ENCODE measurements around the gene FADS6.
"Not testable (repeated sequence)": the region's sequence is repeated elsewhere in the genome, so short reads cannot be mapped to it uniquely, and the experiment has no call there.

Gene FADS6

GRCh38 chr17:74907012-74907411, 13.6 kb upstream of the FADS6 start:
- no peak overlapping the region for H3K4me3 Mint-ChIP-seq
- H3K4me1 Mint-ChIP-seq (ENCODE audit: low read depth) = no peaks in the 10 kb centered on the region
- H3K27ac Mint-ChIP-seq = no peak overlapping the region

DNA sequence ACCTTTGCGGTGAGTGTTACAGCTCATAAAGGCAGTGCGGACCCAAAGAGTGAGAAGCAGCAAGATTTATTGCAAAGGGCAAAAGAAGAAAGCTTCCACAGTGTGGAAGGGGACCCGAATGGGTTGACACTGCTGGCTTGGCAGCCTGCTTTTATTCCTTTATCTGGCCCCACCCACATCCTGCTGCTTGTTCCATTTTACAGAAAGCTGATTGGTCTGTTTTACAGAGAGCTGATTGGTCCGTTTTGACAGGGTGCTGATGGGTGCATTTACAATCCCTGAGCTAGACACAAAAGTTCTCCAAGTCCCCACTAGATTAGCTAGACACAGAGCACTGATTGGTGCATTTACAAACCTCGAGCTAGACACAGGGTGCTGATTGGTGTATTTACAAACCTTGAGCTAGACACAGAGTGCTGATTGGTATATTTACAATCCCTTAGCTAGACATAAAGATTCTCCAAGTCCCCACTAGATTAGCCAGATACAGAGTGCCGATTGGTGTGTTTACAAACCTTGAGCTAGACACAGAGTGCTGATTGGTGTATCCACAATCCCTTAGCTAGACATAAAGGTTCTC, 12.9 kb upstream of the FADS6 start:
- H3K4me1 Mint-ChIP-seq (ENCODE audit: low read depth); H3K36me3 Mint-ChIP-seq (ENCODE audit: low read depth); H3K27ac Mint-ChIP-seq; H3K9me3 Mint-ChIP-seq; H3K4me3 Mint-ChIP-seq: not testable (repeated sequence)
- peaks cover 11% of the 10 kb centered on the region for H3K27me3 Mint-ChIP-seq

More at GRCh38 chr17:74907012-74907411, 13.6 kb upstream of the FADS6 start:
- Mint-ChIP-seq H3K9me3 (no peaks in the 10 kb centered on the region), H3K27me3 (peaks cover 6% of the 10 kb centered on the region), H3K36me3 (ENCODE audit: low read depth) (no peaks in the 10 kb centered on the region)

DNA sequence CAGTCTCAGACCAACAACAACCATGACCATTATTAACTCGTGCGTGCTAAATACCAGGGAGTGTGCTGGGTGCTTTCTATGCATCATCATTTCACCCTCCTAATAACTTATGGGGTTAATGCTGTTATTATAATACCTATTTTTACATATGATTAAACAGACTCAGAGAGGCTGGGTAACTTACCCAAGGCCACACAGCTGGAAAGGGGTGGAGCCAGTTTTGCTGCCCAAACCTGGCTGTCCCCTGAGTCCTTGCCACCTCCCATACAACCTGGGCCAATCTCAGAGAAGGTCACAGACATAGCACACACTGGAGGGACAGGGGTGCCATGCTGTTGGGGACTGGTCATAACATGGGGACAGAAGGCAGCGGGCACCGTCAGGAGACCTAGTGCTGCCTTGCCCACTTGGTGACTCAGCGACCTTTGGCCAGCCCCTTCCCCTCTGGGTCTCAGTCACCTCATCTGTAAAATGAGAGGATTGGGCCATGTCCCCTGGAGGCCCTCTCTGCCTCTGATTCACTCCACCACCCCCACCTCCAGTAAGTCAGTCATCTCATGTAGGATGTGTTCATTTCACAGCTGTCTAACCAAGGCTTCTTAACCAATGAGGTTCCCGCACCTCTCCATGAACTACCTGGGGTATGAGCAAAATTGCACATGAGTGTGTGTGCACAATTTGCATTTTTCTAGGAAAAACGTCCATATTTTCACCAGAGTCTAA, 11.4 kb upstream of the FADS6 start:
- no peaks in the 10 kb centered on the region for H3K9me3 Mint-ChIP-seq
- no peak overlapping the region for H3K4me3 Mint-ChIP-seq
- peaks cover 14% of the 10 kb centered on the region for H3K27me3 Mint-ChIP-seq
- H3K36me3 Mint-ChIP-seq (ENCODE audit: low read depth) = no peaks in the 10 kb centered on the region
- no peaks in the 10 kb centered on the region for H3K4me1 Mint-ChIP-seq (ENCODE audit: low read depth)
- no peak overlapping the region for H3K27ac Mint-ChIP-seq

- Mint-ChIP-seq H3K27me3 (peaks cover 14% of the 10 kb centered on the region), H3K4me3 (no peak overlapping the region), H3K4me1 (ENCODE audit: low read depth) (no peaks in the 10 kb centered on the region), H3K36me3 (ENCODE audit: low read depth) (no peaks in the 10 kb centered on the region), H3K9me3 (no peaks in the 10 kb centered on the region), H3K27ac (no peak overlapping the region)
Observed at GRCh38 chr17:74903671-74904070, 10.2 kb upstream of the FADS6 start.

- no peaks in the 10 kb centered on the region for H3K36me3 Mint-ChIP-seq (ENCODE audit: low read depth)
- H3K27me3 Mint-ChIP-seq = peaks cover 14% of the 10 kb centered on the region
- no peaks in the 10 kb centered on the region for H3K4me1 Mint-ChIP-seq (ENCODE audit: low read depth)
- H3K27ac Mint-ChIP-seq = no peak overlapping the region
- H3K9me3 Mint-ChIP-seq = no peaks in the 10 kb centered on the region
- H3K4me3 Mint-ChIP-seq = no peak overlapping the region
Observed at GRCh38 chr17:74903034-74903433, 9.6 kb upstream of the FADS6 start.

DNA sequence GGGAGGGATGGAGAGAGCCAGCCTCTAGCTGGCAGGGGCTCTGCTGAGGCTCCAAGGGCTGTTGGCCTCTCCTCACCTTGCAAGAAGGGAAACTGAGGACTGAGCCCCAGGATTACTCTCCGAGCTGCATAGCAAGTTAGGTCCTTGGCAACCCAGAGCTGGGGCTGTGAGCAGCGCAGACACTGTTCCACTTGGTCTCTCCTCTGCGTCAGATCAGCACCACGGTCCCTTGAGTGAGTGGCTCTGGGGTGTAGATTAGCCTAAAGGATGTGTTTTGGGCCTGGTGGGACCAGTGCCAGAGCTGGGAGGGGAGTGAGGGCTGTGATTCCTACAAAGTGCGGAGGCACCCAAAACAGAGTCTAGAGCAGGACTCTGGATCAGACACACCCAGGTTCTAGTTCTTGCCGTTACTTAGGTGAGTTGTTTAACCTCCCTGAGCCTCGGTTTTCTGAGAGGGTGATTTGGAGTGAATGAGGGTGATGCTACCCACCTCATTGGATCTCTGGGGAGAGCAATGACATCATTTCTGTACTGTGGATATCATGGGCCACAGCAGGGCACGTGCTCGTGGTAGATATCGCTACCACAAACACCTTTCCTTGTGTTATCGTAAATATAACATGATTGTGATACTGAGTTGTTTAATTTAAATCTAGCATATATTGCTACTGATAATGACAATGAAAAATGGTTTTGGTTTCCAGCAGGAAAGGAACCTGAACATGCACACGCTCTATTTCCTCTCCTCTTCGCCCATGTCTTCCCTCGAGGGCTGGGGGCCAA, 8.1 kb upstream of the FADS6 start:
- Mint-ChIP-seq H3K27me3 (peaks cover 17% of the 10 kb centered on the region), H3K4me3 (no peak overlapping the region), H3K27ac (no peak overlapping the region), H3K9me3 (no peaks in the 10 kb centered on the region), H3K4me1 (ENCODE audit: low read depth) (no peaks in the 10 kb centered on the region), H3K36me3 (ENCODE audit: low read depth) (no peaks in the 10 kb centered on the region)

- Mint-ChIP-seq H3K27me3 (peaks cover 26% of the 10 kb centered on the region), H3K9me3 (no peaks in the 10 kb centered on the region), H3K27ac (no peak overlapping the region), H3K4me3 (no peak overlapping the region), H3K4me1 (ENCODE audit: low read depth) (no peaks in the 10 kb centered on the region), H3K36me3 (ENCODE audit: low read depth) (no peaks in the 10 kb centered on the region)
Observed at GRCh38 chr17:74900208-74900607, 6.8 kb upstream of the FADS6 start.

DNA sequence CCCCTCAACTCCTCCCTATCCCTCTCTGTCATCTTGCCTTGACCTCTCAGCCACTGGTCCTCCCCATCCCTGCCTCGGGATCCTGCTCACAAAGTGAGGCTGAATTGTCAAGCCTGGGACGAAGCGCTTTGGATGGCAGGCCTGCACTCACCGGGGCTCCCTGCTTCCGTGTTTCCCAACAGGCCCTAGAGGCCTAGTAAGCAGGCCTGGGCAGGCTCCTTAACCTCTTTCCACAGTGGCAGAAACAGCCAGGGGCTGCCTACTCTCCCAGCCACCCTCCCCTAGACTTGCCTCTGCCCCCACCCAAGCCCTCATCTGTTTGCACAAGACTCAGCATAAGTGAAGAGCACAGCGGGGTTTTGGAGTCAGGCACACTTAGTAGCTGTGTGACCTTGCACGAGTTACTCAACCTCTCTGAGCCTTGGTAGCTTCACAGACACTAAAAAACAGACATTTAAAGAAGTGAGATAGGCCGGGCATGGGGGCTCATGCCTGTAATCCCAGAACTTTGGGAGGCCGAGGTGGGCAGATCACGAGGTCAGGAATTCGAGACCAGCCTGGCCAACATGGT, 5.0 kb upstream of the FADS6 start:
- Mint-ChIP-seq H3K4me3 (no peak overlapping the region), H3K27ac (no peak overlapping the region), H3K27me3 (peaks cover 39% of the 10 kb centered on the region), H3K9me3 (no peaks in the 10 kb centered on the region), H3K36me3 (ENCODE audit: low read depth) (no peaks in the 10 kb centered on the region), H3K4me1 (ENCODE audit: low read depth) (peaks cover 3% of the 10 kb centered on the region)

DNA sequence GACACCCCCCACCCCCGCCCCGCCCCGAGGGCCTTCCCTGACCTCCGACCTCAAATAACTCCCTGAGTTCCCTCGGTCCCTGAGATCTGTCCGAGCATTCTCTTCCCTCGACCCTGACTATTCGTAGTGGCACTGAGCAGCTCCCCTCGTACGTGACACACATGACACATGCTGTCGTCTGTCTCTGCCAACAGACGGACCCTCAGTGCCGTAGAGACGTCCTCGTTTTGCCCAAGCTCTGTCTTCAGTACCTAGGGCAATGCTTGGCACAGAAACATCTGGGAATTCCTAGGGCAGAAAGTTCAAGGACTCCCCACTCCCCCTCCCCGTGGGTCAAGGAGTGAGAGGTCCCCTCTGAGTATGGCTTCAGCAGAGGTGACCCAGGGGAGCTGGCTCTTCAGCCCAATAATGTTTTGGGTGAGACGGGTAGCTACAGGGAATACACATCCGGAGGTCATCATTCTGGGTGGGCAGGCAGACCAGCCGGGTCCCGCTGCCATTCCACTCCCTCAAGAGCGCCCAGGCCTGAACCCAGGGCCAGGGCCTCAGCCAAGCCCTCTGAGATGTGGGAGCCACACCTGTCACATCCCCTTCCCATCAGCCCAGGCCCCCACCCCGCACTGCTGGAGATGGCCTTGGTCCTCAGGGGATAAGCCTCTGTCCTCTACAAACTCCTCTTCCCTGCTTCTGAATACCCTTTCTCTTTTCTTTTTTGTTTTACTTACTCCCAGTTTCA, 671 bp upstream of the FADS6 start:
- Mint-ChIP-seq H3K4me1 (ENCODE audit: low read depth) (peaks cover 3% of the 10 kb centered on the region), H3K9me3 (no peaks in the 10 kb centered on the region), H3K36me3 (ENCODE audit: low read depth) (no peaks in the 10 kb centered on the region), H3K27ac (no peak overlapping the region), H3K27me3 (peaks cover 42% of the 10 kb centered on the region), H3K4me3 (peak overlapping the region; percentile 47)

GRCh38 chr17:74892013-74892841, 1.2 kb downstream of the FADS6 start:
- no peak overlapping the region for H3K27ac Mint-ChIP-seq
- no peak overlapping the region for H3K4me3 Mint-ChIP-seq
- peaks cover 42% of the 10 kb centered on the region for H3K27me3 Mint-ChIP-seq
- no peaks in the 10 kb centered on the region for H3K36me3 Mint-ChIP-seq (ENCODE audit: low read depth)
- H3K9me3 Mint-ChIP-seq = no peaks in the 10 kb centered on the region
- peaks cover 3% of the 10 kb centered on the region for H3K4me1 Mint-ChIP-seq (ENCODE audit: low read depth)

DNA sequence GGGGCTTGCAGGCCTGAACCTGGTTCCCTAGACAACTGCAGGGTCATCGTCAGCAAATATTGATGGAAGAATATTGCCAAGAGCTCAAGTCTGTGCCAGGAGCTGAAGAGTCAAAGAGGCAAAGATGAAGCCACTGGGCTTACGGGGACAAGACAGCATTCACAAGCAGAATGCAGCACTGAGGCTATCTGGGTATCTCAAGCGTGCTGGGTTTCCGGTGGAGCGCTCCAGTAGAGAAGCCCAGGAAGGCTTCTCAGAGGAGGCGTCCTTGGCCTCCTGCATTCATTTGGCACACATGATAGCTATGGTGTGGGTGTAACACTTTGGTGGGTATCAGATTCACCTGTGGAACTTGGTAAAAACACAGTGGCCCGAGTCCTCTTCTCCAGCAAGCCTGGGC, 2.9 kb downstream of the FADS6 start:
- Mint-ChIP-seq H3K4me1 (ENCODE audit: low read depth) (peaks cover 3% of the 10 kb centered on the region), H3K27me3 (peaks cover 33% of the 10 kb centered on the region), H3K4me3 (no peak overlapping the region)

DNA sequence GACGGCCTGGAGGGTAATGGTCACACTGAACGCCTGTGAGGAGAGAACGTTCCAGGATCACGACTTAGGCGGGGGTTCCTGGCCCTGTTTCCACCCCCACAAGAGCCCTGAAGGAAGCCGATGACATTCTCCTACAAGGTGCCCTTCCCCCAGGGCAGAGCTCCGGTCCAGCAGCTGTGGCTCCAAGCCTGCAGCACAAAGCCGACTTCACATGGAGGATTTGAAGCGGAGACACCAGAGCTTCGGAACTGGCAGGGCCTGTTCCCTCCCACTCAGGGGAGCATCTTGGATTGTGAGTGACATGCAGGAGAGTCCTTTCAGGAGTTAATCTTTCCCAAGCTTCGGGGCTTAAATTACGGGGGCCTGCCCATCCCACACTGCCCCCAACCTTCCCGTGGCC, 5.0 kb downstream of the FADS6 start:
- no peak overlapping the region for H3K4me3 Mint-ChIP-seq
- no peak overlapping the region for H3K27ac Mint-ChIP-seq
- peaks cover 22% of the 10 kb centered on the region for H3K27me3 Mint-ChIP-seq
- no peaks in the 10 kb centered on the region for H3K9me3 Mint-ChIP-seq
- H3K4me1 Mint-ChIP-seq (ENCODE audit: low read depth) = no peaks in the 10 kb centered on the region
- H3K36me3 Mint-ChIP-seq (ENCODE audit: low read depth) = no peaks in the 10 kb centered on the region

More for the DNA sequence above, 2.9 kb downstream of the FADS6 start:
- no peaks in the 10 kb centered on the region for H3K9me3 Mint-ChIP-seq
- H3K36me3 Mint-ChIP-seq (ENCODE audit: low read depth) = no peaks in the 10 kb centered on the region
- H3K27ac Mint-ChIP-seq = no peak overlapping the region

DNA sequence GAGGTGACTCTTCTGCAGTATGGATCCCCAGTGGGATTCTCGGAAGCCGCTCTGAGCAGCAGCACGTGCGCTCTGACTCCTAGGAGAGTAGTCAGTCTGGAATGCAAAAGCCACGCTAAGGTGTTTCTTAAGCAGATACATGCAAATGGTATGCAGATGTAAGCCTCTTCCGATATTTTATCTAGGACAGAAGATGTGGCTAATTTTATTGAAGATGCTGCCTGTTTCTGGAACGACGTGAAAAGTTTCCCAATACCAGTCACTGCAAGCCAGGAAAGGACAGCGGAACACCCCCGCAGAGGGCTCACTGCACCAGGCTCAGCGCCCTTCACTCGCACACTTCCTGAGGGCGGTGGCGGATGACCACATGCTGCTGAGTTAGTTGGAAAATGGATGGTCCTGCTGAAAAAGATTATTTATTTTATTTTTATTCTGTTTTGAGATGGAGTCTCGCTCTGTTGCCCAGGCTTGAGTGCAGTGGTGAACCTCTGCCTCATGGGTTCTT, 10.1 kb downstream of the FADS6 start:
- no peaks in the 10 kb centered on the region for H3K36me3 Mint-ChIP-seq (ENCODE audit: low read depth)
- H3K27ac Mint-ChIP-seq = no peak overlapping the region
- H3K4me1 Mint-ChIP-seq (ENCODE audit: low read depth) = no peaks in the 10 kb centered on the region
- H3K9me3 Mint-ChIP-seq = no peaks in the 10 kb centered on the region
- H3K4me3 Mint-ChIP-seq = no peak overlapping the region
- peaks cover 10% of the 10 kb centered on the region for H3K27me3 Mint-ChIP-seq
